Tibial nerve (tissue), 3 donors: Measurements from ENCODE around the gene UNC93A.

Experiments used
- CTCF ChIP-seq, 5 experiments: fragments of 200-600 bp in 3 of 5; fragments of 450-650 bp in 2 of 5; sonication (generic) in 3 of 5; IDR thresholded peaks; one replicate each; pipeline ENCODE4 v1.5.1; 2016 to 2019; ENCODE audit warnings: antibody characterized with exemption in 5 of 5, mild to moderate bottlenecking in 3 of 5, moderate library complexity in 2 of 5
- POLR2A ChIP-seq, 2 donors: fragments of 450-650 bp; IDR thresholded peaks; one replicate each; pipeline ENCODE4 v1.6.1; 2017; ENCODE audit warnings: antibody characterized with exemption in 2 of 2, mild to moderate bottlenecking in 2 of 2, moderate library complexity in 2 of 2

DNA sequence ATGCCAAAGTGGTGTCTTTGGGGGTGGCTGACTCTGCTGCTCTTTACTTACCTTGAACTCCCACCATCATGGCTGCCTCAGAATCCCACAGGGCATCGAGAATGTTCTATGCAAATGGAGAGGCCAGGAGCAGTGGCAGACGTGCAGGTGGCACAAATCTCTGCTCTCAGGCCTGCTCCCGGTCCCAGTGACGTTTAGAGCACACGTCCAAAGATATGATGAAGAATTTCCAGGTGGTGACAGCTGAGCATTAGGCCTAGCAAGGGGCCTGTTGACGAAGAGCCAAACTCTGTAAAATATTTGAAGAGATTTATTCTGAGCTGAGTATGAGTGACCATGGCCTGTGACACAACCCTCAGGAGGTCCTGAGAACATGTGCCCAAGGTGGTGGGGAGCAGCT lies 19.0 kb upstream of the UNC93A start:
- TF ChIP-seq POLR2A (IDR thresholded peaks at IDR 0.05) = no peak
- TF ChIP-seq CTCF (IDR thresholded peaks at IDR 0.05) = no peak
